HG03442 (cell line): ENCODE data around the gene MADD.
A peak's percentile ranks its signal among the peaks of the same experiment; 100 is the strongest.

Experiments used
- ATAC-seq: cut with Tn5 transposase; IDR thresholded peaks from one replicate; pipeline ENCODE4 v1.9.1; 2021; ENCODE audit warnings: mild to moderate bottlenecking, moderate library complexity; ENCODE audit not compliant: unreplicated experiment

The MADD gene

DNA sequence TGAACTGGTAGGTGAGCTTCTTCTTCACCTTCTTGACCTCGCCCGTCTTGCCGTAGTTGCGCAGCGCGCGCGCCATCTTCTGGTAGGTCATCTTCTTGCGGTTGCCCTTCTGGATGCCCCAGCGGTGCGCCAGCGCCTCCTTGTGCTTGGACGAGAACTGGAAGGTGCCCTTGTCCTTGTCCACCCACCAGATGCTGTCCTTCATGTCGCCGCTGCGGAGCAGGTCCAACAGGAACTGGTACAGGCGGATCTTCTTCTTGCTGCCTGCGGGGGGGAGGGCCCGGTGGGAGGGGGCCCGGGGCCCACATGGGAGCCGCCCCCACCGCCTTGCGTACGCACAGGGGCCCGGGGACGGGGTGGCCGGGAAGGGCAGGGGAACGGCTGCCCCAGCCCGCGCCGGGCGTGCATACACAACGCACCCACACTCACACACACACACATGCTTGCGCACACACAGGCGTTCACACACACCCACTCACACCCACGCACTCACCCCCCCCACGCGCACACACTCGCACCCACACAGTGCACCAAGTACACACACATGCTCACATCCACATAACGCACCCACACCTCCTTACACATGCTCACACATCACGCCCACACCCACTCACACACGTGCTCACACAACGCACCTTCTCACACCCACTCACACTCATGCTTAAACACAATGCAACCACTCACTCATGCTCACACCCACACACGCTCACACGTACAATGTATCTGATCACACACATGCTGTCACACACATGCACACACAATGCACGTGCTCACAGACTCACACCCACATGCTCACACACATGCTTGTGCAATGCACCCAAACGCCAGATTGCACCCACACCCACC, 85.6 kb downstream of the MADD start:
- ATAC-seq = no peak

DNA sequence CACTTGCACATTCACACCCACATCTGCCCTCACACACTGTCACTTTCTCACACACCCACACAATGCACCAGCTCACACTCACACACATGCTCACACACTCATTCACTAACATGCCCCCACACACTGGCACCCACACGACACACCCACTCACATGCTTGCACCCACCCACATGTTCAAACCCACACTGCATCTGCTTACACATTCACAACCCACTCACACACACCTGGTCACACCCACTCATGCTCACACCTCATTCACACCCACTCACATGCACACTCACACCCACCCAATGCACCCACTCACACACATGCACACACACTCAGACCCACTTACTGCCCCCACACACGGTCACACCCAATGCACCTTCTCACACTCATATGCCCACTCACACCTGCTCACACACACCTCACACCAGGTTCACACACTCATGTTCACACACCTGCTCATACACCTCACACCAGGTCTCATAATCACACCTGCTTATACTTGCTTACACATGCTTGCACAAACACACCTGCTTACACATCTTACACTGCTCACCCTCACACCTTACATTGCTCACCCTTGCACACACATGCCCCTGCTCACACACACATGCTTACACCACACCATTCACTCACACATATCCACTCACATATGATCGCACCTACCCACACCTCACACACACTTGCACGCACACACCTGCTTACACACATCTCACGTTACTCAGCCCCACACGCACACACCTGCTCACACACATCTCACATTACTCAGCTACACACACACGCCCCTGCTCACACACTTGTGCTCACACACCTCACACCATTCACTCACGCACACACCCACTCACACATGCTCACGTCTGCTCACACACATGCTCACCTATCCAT, 86.4 kb downstream of the MADD start:
- ATAC-seq = no peak

DNA sequence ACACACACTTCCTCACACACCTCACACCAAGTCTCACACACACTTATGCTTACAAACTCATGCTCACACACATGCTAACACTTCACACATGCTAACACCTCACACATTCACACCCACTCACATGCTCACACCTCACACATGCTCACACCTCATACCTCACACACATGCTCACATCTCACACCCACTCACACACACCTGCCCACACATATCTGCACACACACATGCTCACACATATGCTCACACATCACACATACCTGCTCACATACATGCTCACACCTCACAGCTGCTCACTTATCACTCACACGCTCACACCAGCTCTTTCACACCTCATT, 87.0 kb downstream of the MADD start:
- no peak for ATAC-seq

DNA sequence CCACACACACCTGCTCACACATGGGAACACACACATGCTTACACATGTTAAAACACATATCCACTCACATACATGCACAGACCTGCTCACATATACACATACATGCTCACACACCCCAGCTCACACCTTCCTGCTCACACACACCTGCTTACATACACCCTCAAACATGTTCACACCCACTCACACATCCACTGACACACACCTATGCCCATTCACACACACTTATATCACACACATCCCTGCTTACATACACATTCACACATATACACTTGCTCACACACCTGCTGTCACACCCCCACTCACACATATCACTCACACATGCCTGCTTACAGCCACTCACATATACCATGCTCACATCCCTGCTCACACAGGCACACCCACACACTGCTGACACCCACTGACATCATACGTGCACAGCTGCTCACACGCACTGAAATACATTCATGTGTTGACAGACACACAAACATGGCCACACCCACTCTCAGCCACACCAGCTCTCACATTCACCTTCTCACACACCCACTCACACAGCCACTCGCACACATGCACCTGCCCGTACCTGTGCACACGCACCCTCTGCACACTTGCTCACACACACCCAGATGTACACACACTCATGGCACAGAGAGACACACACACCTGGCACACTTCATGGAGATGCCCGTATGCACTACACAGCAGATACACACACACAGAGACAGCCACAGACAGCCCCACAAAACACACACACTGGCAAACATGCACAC, 88.2 kb downstream of the MADD start:
- ATAC-seq = no peak

DNA sequence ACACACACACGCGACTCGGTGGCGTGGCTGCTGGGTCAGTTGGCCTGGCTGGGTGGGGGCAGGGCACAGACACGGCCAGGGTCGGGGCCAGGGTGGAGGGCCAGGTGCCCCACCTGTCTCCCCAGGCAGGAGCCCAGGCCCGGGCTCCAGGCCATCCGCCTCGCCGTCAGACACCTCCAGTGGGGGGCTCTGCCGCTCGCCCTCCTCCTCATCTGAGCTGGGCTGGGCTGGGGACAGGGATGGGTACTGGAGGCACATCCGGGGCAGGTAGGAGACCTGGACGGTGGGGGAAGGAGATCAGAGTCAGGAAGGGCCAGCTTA, 88.8 kb downstream of the MADD start:
- ATAC-seq = no peak

DNA sequence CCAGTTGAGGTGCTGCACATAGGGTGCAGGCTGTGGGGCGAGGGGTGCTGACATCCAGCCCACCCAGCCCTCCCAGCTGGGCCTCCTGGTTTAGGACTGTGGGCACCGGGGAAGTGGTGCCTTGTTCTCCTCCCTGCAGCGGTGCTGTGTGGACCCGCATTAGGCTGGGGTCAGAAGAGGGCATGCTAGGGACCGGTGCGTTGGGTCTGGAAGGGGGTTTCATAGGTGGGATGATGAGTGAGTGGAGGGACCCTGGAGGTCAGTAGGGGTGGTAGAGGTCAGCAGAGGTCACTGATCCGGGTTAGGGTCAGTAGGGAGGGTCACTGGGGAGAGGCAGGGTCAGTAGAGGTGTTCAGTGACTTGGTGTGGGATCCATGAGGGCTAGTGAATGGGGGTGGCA, 89.2 kb downstream of the MADD start:
- ATAC-seq = no peak

DNA sequence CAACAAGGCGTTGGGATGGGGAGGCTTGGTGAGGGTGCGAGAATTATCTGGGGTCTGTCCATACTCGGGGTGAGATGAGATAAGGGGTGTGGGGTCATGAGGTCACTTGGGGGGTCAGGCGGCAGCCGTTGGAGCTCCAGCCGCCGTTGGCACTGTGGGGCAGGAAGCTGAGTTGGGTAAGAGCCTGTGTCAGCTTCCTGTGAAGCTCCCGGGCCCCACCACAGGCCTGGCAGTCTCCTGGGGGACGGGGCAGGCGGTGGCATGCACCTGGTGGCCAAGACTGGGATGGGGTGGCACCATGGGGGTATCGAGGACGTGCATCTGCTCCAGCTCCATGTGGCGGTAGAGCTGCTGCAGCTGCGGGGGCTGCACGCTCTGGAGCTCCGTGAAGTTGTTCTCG, 89.7 kb downstream of the MADD start:
- no peak for ATAC-seq

DNA sequence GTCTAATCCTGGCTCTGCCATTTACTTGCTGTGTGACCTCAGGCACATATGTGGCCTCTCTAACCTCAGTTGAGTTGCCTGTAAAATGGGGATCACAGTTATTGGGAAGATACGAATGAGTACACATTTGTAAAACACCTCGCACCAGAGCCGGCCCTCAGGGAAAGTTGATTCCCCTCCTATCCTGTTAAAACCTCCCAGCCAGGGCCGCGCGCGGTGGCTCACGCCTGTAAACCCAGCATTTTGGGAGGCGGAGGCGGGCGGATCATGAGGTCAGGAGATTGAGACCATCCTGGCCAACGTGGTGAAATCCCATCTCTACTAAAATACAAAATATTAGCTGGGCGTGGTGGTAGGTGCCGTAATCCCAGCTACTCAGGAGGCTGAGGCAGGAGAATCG, 90.4 kb downstream of the MADD start:
- ATAC-seq = no peak

DNA sequence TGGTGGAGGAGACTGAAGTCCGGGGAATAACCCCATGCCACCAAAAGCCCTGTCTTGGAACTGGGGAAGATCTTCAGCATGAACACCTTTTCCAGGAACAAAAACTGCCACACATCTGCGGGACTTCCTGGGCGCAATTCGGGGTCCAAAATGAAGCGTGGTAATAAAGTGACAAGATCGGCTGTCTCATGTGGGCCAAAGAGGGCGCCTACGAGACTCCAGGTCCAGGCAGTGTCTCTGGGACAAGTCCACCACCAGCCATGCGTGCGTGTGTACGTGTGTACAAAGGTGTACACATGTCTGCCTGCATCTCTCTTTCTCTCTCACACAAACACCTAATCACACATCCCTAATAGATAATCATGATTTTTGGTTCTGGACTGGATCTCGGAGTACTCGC, 91.5 kb downstream of the MADD start:
- ATAC-seq = no peak

DNA sequence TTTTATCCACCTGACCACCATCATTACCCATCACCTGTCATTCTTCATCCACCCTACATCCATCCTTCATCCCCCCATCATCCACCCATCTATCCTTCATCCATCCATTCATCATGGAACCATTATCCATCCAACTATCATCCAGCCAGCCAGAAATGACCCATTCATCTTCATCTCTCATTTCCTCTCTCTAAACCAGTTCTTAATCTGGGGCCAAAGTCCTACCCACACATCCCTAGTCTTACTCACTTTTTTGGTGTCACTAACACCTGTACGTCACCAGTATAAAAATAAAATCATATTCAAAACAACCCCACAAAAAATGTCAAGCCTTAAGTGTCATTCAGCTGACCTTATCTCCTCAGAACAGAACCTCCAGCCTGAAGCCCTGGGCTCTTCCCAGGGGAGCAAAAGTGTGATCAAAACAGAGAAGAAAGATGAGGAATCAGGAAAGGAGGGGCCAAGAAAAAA, 96.1 kb downstream of the MADD start:
- no peak for ATAC-seq

DNA sequence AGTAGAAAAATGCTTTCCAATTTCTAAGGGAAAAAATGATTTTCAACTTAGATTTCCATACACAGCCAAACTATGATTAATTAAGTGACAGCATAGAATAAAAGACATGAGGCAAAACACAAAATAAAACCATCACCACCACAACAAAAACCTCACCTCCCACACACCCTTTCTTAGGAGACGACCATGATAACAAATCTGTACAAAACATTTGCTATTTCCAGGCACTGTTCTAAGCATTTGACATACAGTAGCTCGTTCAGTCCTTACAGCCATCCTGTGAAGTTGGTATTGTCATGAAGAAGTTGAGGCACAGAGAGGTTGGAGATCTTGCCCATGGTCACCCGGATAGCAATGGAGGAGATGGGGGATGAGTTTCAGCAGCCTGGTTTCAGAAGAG, 99.7 kb downstream of the MADD start:
- ATAC-seq = no peak

DNA sequence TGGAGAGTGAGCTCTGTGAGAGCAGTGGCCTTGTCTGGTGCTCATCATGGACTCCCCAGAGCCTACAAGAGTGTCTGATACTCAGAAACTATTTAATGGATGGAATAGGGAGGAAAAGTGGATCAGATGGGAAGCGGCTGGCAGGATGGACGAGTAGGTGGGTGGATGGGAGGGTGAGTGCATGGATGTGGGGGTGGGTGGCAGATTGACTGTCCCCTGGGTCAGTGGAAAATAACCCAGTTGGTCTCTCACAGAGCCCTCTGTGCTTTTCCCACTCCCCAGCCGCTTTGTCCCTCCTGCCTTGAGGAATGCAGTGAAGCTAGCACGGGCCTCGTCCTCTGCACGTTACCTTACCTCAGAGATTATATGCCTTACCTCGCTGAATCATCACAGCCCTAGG, 102.5 kb downstream of the MADD start:
- no peak for ATAC-seq

DNA sequence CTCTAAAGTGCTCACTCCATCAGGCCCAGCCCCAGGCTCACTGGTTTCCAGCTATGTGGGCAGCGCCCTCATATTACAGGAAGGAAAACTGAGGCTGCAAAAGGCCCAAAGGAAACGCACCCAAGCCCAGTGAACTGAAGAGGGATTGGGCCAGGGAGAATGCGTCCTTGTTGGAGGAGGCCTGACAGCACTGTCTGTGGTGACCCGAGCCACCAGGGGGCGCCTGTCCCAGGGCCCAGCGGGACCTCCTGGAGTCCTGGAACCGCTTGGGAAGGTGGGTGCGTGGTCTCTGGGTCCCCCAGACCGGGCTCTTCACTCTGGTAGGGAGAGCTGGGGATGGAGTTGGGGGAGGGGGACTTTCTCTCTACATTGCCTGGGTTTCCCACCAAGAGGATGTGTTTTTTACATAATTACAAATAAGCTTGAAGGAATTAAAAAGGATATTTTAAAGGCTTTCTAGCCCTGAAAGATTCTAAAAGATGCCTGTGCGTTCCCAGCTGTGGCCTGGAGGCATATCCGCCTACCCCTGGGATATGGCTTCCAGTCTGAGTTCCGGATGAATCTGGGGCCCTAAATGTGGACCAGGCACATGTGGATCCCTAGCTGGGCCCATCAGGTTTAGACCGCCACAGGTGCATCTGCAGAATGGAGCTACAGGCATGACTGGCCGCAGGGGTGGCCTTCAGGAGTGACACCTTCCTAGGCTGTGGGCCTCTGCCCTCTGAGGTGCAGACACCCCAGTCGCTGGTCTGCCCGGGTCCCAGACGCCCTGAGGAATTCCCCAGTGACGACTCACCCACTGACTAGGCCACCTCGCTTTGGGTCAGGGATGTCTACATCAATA, 104.2 kb downstream of the MADD start:
- peak; percentile 24 for ATAC-seq

DNA sequence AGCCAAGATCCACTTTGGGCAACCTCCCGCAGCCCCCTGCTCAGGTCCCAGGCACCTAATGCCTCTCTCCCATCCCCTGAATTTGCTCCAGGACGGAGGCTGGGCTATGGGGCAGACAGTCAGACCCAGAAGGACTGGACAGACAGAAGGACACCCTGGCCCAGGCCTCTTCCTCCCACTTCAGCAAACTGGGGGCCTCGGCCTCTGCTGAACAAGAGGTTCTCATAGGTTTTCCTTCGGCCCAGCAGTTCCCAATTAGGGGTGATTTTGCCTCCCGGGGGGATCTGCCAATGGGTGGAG, 104.7 kb downstream of the MADD start:
- ATAC-seq = no peak

DNA sequence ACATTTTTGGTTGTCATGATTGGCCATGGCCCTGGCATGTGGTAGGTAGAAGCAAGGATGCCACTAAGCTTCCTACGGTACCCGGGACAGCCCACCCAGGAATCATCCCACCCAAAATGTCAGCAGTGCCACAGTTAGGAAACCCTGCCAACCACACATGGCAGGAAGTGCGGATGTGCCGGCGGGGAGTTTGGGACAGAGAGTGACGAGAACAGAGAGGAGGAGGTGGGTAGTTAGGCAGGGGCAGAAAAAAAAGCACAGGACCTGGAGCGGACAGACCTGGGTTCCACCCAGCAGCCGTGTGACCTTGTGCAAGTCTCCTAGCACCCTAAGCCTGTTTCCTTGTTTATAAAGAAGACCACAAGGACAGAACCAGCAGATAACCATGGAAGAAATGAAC, 105.1 kb downstream of the MADD start:
- ATAC-seq = no peak

DNA sequence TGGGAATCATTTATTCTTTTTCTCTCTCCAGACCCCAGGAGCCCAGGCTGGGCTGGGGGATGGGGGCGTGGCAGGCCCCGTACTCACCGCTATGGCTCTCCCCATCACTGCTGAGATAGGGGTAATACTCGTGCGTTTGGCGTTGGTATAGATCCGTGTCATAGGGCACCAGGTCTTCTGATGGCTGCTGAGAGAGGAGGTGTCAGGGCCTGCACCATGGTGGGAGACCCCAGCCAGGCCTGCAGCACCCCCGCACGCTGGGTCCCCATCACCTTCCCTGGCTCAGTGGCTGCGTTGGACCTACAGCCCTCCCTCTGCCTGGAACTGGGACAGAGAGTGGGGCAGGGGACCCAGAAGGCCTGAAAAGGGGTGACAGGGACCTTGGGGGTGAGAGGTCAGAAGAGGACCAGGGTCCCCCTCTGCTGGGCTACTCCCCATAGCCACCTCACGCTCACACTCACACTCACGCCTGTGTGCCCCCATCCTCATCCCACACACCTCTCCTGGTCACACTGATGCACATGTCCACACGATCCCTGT, 105.7 kb downstream of the MADD start:
- no peak for ATAC-seq

DNA sequence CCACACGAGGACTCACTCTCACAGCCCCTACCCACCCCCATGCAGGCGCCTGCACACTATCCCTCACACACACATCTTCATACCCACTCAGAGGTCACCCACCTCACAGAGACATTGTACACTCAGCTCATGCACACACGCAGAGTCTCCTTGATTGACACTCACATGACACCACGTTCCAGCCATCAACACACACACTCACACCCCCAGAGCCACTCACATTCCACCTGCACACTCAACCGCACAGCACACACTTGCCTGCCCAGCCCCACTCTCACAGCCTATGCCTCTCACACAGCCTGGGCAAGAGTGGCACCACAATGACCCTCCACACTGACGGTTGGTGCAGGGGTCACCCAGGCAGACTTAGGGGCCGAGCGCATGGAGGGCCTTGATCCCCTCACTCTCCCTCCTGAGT, 106.2 kb downstream of the MADD start:
- no peak for ATAC-seq

DNA sequence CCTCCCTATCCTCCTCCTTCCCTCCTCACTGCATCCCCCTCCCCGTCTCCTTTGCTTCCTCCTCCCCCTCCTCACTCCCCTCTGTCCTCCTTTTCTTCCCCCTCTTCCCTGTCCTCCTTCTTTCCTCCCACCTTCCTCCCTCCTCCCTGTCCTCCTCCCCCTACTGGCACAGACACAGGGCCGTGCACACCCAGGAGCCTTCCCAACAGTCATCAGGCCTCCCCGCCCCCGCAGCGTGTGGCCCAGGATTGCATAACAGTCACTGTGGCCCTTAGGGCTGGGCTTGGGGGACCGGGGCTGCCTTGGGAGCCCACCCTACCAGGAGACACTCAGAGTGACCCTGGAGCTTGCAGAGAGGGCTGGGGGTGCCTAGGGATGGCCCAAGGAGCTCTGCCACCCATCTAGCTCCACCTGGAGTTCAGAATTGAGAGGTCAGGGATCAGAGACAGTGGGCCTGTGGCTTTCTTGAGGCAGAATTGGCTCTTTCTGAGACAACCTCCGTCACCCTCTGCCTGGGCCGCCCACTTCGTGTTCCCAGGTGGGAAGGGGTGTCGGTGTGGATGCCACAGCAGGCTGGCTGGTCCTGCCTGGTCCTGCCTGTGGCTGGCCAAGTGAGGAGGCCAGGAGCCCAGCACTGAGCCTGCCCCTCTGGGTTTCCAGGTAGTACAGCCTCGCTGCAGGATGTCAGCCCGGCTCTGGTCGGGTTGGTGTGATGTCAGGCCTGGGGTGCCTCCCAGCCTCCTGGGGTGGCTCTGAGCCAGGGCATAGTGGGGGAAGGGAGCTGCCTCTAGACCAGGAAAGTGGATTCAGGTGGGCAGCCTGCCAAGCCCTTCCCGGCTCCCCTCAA, 106.8 kb downstream of the MADD start:
- no peak for ATAC-seq

DNA sequence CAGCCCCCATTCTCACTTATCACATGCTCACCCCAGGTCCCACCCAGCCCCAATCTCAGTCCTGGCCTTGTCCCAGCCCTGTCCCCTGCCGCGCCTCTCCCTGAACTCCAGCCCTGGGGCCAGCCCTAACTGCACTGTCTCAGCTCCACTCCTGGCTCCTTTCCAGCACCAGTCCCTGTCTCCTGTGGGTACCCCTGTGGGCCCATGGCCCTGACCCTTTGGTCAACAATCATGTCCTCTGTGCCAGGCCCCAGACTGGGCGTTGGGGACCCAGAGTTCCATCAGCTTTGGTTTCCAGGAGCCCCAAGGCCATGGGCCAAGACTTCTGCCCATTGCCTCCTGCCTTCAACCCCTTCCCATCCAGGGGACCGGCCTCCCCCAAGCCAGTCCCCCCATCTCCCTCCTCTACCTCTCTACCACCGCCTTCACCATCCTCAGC, 107.7 kb downstream of the MADD start:
- ATAC-seq = no peak
